Mammary epithelial cell (primary cell): ENCODE results near the gene KRT33A.

Experiments used
- EZH2 ChIP-seq: IDR thresholded peaks from 2 replicates; pipeline ENCODE4 v1.6.1; 2012; ENCODE audit warnings: low read length, inconsistent platforms, borderline replicate concordance
- TF ChIP-seq, protein P1 (sequence below), 2 donors: IDR thresholded peaks in 1 of 2; conservative IDR thresholded peaks in 1 of 2; 2 replicates each; pipeline ENCODE4 v1.5.1; 2011 to 2012; ENCODE audit warnings: inconsistent platforms in 2 of 2, low read length in 2 of 2, mild to moderate bottlenecking in 2 of 2, control low read depth in 1 of 2, low read depth in 1 of 2; ENCODE audit not compliant: insufficient read depth in 1 of 2; ENCODE audit errors: extremely low read depth in 1 of 2

DNA sequence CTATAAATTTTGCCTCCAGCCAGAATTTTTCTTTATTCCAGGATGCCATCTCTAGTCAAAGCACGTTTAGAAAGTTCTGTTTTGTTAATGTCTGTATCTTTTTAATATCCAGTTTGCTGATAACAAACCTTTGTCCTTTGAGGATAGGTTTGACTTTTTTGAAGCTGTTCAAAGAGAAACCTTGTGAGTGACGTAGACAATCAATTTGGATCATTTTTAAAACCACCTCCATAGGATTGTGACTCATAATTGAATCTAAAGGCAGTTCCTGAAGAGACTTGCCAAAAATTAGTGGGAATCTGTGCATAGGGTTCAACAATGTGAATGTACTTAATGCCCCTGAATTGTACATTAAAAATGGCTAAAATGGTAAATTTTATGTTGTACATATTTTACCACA, 40.9 kb upstream of the KRT33A start:
- TF ChIP-seq EZH2, result no peak
- TF ChIP-seq, protein P1, sequence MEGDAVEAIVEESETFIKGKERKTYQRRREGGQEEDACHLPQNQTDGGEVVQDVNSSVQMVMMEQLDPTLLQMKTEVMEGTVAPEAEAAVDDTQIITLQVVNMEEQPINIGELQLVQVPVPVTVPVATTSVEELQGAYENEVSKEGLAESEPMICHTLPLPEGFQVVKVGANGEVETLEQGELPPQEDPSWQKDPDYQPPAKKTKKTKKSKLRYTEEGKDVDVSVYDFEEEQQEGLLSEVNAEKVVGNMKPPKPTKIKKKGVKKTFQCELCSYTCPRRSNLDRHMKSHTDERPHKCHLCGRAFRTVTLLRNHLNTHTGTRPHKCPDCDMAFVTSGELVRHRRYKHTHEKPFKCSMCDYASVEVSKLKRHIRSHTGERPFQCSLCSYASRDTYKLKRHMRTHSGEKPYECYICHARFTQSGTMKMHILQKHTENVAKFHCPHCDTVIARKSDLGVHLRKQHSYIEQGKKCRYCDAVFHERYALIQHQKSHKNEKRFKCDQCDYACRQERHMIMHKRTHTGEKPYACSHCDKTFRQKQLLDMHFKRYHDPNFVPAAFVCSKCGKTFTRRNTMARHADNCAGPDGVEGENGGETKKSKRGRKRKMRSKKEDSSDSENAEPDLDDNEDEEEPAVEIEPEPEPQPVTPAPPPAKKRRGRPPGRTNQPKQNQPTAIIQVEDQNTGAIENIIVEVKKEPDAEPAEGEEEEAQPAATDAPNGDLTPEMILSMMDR (conservative IDR thresholded peaks at IDR 0.05 in 1 of 2, IDR thresholded peaks at IDR 0.05 in 1 of 2; ENCODE audit: extremely low read depth in 1 of 2, insufficient read depth in 1 of 2, low read depth in 1 of 2, low read length in 2 of 2), result no peak
